ENCODE data around the gene MRGPRG. TPM values are rescaled to one million over a fixed set of nuclear protein-coding genes. Genes with fewer than 3 reads are reported as not detected.

The MRGPRG gene
- polyA plus RNA-seq, 2 of the 4 experiments (the other 2 are of a cell fraction), result not detected

GRCh38 chr11:3189886-3190583, 28.6 kb downstream of the MRGPRG start:
- ATAC-seq, result no peak
- 48% methylated on average over 11 of the region's 11 CpGs for WGBS (ENCODE audit: missing lambda C conversion rate)
- Histone ChIP-seq H3K27ac (no peak overlapping the region), H3K4me2 (no peak overlapping the region), H3K4me3 (no peak overlapping the region), H3K4me1 (no peaks in the 10 kb centered on the region), H3K9me3 (no peaks in the 10 kb centered on the region)
- peak; percentile 64; the same call in 1 of the 2 replicates for TF ChIP-seq KDM1A (IDR thresholded peaks at IDR 0.05; ENCODE audit: low read depth)
- 0 out of 2 replicates have a peak, but pooled peaks have one; percentile 27 for TF ChIP-seq HDAC2 (IDR thresholded peaks at IDR 0.05)
- no peak for TF ChIP-seq BHLHE40 (IDR thresholded peaks at IDR 0.05; ENCODE audit: low read depth, low read length)
- ChIA-PET CTCF (no interaction called here), POLR2A (no interaction called here)
- FAIRE-seq, result no peak
- DNase-seq (ENCODE audit: low read depth in 1 of 2, low spot score in 1 of 2), result no peak

GRCh38 chr11:3189196-3189843, 29.3 kb downstream of the MRGPRG start:
- Histone ChIP-seq H3K4me1 (no peaks in the 10 kb centered on the region), H3K4me2 (no peak overlapping the region), H3K4me3 (no peak overlapping the region), H3K27ac (no peak overlapping the region), H3K9me3 (no peaks in the 10 kb centered on the region)
- ChIA-PET POLR2A (no interaction called here), CTCF (no interaction called here)
- FAIRE-seq (no peak), ATAC-seq (no peak), DNase-seq (ENCODE audit: low read depth in 1 of 2, low spot score in 1 of 2) (no peak)
- TF ChIP-seq JUNB (IDR thresholded peaks at IDR 0.05), result no peak
- no peak for TF ChIP-seq HEYL (CRISPR knock-in tag; IDR thresholded peaks at IDR 0.05)
- 56% methylated on average over 15 of the region's 15 CpGs for WGBS (ENCODE audit: missing lambda C conversion rate)

- CTCF ChIA-PET, result no interaction called here
- no peak for FAIRE-seq
- no peak for TF ChIP-seq HEYL (CRISPR knock-in tag; IDR thresholded peaks at IDR 0.05)
- no peak for TF ChIP-seq ZFP36 (IDR thresholded peaks at IDR 0.05; ENCODE audit: borderline replicate concordance, partially characterized antibody)
- no peak for TF ChIP-seq EP300 (IDR thresholded peaks at IDR 0.05)
- no peak for TF ChIP-seq MYC (IDR thresholded peaks at IDR 0.05; ENCODE audit: borderline replicate concordance, low read length)
- no peak for TF ChIP-seq HOXB13 (CRISPR knock-in tag; IDR thresholded peaks at IDR 0.05; ENCODE audit: low read depth)
- TF ChIP-seq ELK1 (IDR thresholded peaks at IDR 0.05; ENCODE audit: low read depth, low read length), result no peak
- TF ChIP-seq ESRRA (IDR thresholded peaks at IDR 0.05; ENCODE audit: borderline replicate concordance, low read length), result no peak
- TF ChIP-seq CHD2 (IDR thresholded peaks at IDR 0.05; ENCODE audit: low read length, partially characterized antibody), result no peak
- no peak for TF ChIP-seq RARB (CRISPR knock-in tag; IDR thresholded peaks at IDR 0.05)
- TF ChIP-seq SMC3 (IDR thresholded peaks at IDR 0.05), result no peak
- no peak for TF ChIP-seq KDM1A (IDR thresholded peaks at IDR 0.05; ENCODE audit: low read depth)
- no peak for TF ChIP-seq POLR2A (IDR thresholded peaks at IDR 0.05; ENCODE audit: low read length)
- no peak overlapping the region for H3K4me3 ChIP-seq
- 66% methylated on average over 17 of the region's 17 CpGs for WGBS (ENCODE audit: missing lambda C conversion rate)
- ATAC-seq, result no peak
- no peak for DNase-seq (ENCODE audit: low read depth in 1 of 2, low spot score in 1 of 2)
- H3K27ac ChIP-seq, result no peak overlapping the region
- no peaks in the 10 kb centered on the region for H3K9me3 ChIP-seq
- POLR2A ChIA-PET, result no interaction called here
- no peak overlapping the region for H3K4me2 ChIP-seq
- no peaks in the 10 kb centered on the region for H3K4me1 ChIP-seq
These were observed 30.0 kb downstream of the MRGPRG start for GRCh38 chr11:3188496-3189195.

GRCh38 chr11:3186166-3186953, 32.3 kb downstream of the MRGPRG start:
- WGBS (ENCODE audit: missing lambda C conversion rate), result 38% methylated on average over 11 of the region's 11 CpGs
- Histone ChIP-seq H3K27ac (no peak overlapping the region), H3K9me3 (no peaks in the 10 kb centered on the region; the same call in 2 of the 3 replicates), H3K4me3 (no peak overlapping the region), H3K4me1 (no peaks in the 10 kb centered on the region), H3K4me2 (no peak overlapping the region)
- FAIRE-seq, result no peak
- ChIA-PET POLR2A (no interaction called here), CTCF (no interaction called here)
- no peak for ATAC-seq
- no peak for DNase-seq (ENCODE audit: low read depth in 1 of 2, low spot score in 1 of 2)
- TF ChIP-seq TFCP2L1 (CRISPR knock-in tag; IDR thresholded peaks at IDR 0.05) (no peak), ZSCAN20 (CRISPR knock-in tag; IDR thresholded peaks at IDR 0.05) (no peak), SMC3 (IDR thresholded peaks at IDR 0.05) (no peak), EP300 (IDR thresholded peaks at IDR 0.05) (no peak), KDM5A (IDR thresholded peaks at IDR 0.05) (no peak), FOSB (CRISPR knock-in tag; IDR thresholded peaks at IDR 0.05) (no peak), USF2 (IDR thresholded peaks at IDR 0.05) (no peak), ESRRA (IDR thresholded peaks at IDR 0.05; ENCODE audit: borderline replicate concordance, low read length) (no peak), NFE2L2 (conservative IDR thresholded peaks at IDR 0.05; ENCODE audit: low read length) (no peak), HES2 (IDR thresholded peaks at IDR 0.05) (no peak), RAD21 (conservative IDR thresholded peaks at IDR 0.05 in 1 of 2, IDR thresholded peaks at IDR 0.05 in 1 of 2) (no peak), ZFP36 (IDR thresholded peaks at IDR 0.05; ENCODE audit: borderline replicate concordance, partially characterized antibody) (no peak), ZC3H11A (IDR thresholded peaks at IDR 0.05) (no peak), TP53 (CRISPR knock-in tag; IDR thresholded peaks at IDR 0.05) (no peak), RARB (CRISPR knock-in tag; IDR thresholded peaks at IDR 0.05) (no peak), CHD4 (IDR thresholded peaks at IDR 0.05; ENCODE audit: borderline replicate concordance) (no peak)
